ENCODE measurements around the gene ZBTB7C.

Gene ZBTB7C

DNA sequence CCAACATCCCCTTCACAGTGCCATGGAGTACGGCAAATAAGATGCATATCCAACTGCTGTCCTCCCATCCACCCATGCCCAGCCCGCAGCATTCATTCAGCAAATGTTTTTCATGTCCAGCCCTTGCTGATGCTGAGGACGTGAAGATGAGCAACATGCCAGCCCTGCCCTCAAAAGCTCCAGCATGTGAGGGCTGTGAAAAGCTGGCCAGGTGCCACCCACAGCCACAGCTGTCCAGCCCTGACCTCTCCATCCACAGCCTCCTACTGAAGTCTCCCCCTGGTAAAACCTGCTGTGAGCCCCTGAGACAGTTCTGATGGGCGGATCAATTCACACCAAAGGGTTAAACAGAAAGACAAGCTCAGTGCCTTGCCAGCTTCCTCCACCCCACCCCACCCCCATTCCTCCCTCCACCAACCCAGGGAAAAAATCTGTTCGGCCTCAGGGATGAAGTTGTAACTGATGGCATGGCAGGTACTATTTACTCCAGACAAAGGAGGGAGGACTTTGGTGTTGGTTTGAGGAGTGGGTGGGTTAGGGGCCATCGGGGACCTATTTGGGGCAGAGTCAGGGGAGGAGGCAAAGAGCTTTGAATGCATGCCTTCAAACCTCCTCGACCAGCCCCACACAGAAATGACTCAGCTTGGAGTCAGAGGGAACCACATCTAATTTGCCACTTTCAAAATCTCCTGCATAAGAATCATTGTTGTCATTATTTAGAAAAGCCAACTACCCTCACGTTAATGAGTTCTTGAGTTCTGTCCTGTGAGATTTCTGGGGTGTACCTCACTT is 4.3 kb downstream of the ZBTB7C start:
- Histone ChIP-seq H3K27me3 (ENCODE audit: insufficient read depth, insufficient read length) (peaks cover 30% of the 10 kb centered on the region), H3K36me3 (ENCODE audit: insufficient read depth, insufficient read length, low read length) (no peaks in the 10 kb centered on the region), H3K9ac (ENCODE audit: insufficient read length, low read depth) (no peak overlapping the region), H3K4me3 (ENCODE audit: insufficient read length, low read depth) (no peak overlapping the region), H3K9me3 (ENCODE audit: insufficient read depth, low read length) (no peaks in the 10 kb centered on the region), H3K4me1 (ENCODE audit: insufficient read depth, insufficient read length) (peaks cover 9% of the 10 kb centered on the region)
- no peak for DNase-seq (ENCODE audit: low read depth, low spot score)
- TF ChIP-seq SUZ12 (IDR thresholded peaks at IDR 0.05; ENCODE audit: extremely low read depth, insufficient read depth, insufficient read length) (no peak), ZNF274 (IDR thresholded peaks at IDR 0.05; ENCODE audit: low read depth, low read length) (no peak), YY1 (IDR thresholded peaks at IDR 0.05; ENCODE audit: insufficient read depth, insufficient read length) (no peak)

DNA sequence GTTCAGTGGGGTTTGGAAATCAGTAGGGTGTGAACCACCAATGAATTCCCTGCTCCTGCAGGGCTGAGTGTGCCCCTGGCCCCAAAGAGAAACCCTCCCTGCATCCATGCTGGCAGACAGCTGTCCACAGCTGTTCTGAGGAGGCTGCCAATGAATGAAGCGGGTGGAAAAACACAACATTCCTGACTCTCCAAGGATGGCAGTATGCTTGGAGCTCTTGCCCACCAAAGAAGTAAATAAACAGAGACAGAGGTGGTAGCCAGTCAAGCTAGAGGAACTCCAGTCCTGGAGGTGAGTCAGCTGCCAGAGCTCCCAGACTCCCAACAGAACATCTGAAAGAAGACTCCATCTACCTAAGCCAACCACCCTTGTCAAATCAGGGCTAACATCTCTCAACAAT is 6.2 kb downstream of the ZBTB7C start:
- Histone ChIP-seq H3K27me3 (ENCODE audit: insufficient read depth, insufficient read length) (peaks cover 23% of the 10 kb centered on the region), H3K36me3 (ENCODE audit: insufficient read depth, insufficient read length, low read length) (no peaks in the 10 kb centered on the region), H3K4me3 (ENCODE audit: insufficient read length, low read depth) (no peak overlapping the region), H3K9me3 (ENCODE audit: insufficient read depth, low read length) (no peaks in the 10 kb centered on the region), H3K9ac (ENCODE audit: insufficient read length, low read depth) (no peak overlapping the region), H3K4me1 (ENCODE audit: insufficient read depth, insufficient read length) (peaks cover 9% of the 10 kb centered on the region)
- TF ChIP-seq ZNF274 (IDR thresholded peaks at IDR 0.05; ENCODE audit: low read depth, low read length), result no peak
- no peak for TF ChIP-seq SUZ12 (IDR thresholded peaks at IDR 0.05; ENCODE audit: extremely low read depth, insufficient read depth, insufficient read length)
- no peak for TF ChIP-seq YY1 (IDR thresholded peaks at IDR 0.05; ENCODE audit: insufficient read depth, insufficient read length)
- DNase-seq (ENCODE audit: low read depth, low spot score), result no peak

DNA sequence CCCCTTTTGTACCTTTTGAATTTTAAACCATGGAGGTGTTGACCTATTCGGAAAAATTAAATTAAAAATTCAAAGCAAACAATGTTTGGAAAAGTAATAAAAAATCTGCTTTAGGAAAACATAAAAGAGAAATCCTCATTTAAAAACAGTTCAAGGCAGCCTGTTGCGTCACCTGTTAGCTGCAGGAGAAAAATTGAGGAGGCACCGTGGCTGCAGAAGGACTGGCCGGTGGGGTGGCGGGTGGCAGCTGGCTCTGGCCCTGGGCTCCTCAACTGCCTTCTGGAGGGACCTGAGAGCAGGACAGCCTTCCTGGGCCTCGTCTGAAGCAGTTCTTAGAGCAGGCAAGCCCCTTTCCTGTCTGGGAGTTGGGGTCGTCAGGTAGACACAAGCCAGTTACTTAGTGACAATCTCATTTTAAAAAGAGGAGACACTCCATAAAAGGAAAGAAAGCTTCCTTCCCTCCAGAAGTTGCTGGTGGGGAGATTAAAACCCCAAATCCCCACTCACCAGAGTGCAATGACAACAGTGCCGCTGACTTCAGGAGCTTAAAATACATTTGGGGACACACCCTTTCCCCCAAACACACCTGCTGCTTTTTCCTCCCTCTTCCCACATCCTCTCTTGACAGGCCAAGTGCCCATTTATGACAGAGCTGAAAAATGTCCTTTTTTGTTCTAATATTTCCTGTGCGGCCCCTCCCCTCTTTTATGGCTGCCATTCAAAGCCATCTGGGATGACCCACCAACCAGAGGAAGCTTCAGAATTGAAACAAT is 9.7 kb downstream of the ZBTB7C start:
- Histone ChIP-seq H3K36me3 (ENCODE audit: insufficient read depth, insufficient read length, low read length) (no peaks in the 10 kb centered on the region), H3K27me3 (ENCODE audit: insufficient read depth, insufficient read length) (no peaks in the 10 kb centered on the region), H3K9me3 (ENCODE audit: insufficient read depth, low read length) (no peaks in the 10 kb centered on the region), H3K4me3 (ENCODE audit: insufficient read length, low read depth) (no peak overlapping the region), H3K4me1 (ENCODE audit: insufficient read depth, insufficient read length) (no peaks in the 10 kb centered on the region), H3K9ac (ENCODE audit: insufficient read length, low read depth) (no peak overlapping the region)
- no peak for DNase-seq (ENCODE audit: low read depth, low spot score)
- no peak for TF ChIP-seq SUZ12 (IDR thresholded peaks at IDR 0.05; ENCODE audit: extremely low read depth, insufficient read depth, insufficient read length)
- TF ChIP-seq YY1 (IDR thresholded peaks at IDR 0.05; ENCODE audit: insufficient read depth, insufficient read length), result no peak
- TF ChIP-seq ZNF274 (IDR thresholded peaks at IDR 0.05; ENCODE audit: low read depth, low read length), result no peak

DNA sequence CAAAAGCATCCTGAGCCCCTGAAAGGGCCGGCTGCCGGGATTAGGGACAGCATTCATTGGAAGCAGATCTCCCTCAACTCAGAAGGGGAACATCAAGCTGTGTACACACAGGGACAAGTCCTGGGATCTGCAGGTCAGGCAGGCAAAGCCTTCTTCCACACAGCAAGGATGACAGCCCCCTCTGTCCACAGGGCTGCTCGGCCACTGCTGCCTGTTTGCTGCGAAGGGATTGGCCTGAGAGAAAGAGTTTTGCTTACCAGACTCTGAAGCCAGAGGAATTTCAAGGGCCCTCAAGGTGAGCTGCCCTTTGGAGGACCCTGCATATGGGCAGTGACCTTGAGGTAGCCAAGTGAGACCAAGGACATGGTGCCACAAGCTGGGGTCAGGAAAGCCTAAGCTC is 11.1 kb downstream of the ZBTB7C start:
- no peak for TF ChIP-seq ZNF274 (IDR thresholded peaks at IDR 0.05; ENCODE audit: low read depth, low read length)
- TF ChIP-seq SUZ12 (IDR thresholded peaks at IDR 0.05; ENCODE audit: extremely low read depth, insufficient read depth, insufficient read length), result no peak
- TF ChIP-seq YY1 (IDR thresholded peaks at IDR 0.05; ENCODE audit: insufficient read depth, insufficient read length), result no peak
- no peak for DNase-seq (ENCODE audit: low read depth, low spot score)
- no peaks in the 10 kb centered on the region for H3K36me3 ChIP-seq (ENCODE audit: insufficient read depth, insufficient read length, low read length)
- H3K9ac ChIP-seq (ENCODE audit: insufficient read length, low read depth), result no peak overlapping the region
- no peaks in the 10 kb centered on the region for H3K27me3 ChIP-seq (ENCODE audit: insufficient read depth, insufficient read length)
- no peaks in the 10 kb centered on the region for H3K9me3 ChIP-seq (ENCODE audit: insufficient read depth, low read length)
- H3K4me3 ChIP-seq (ENCODE audit: insufficient read length, low read depth), result no peak overlapping the region
- H3K4me1 ChIP-seq (ENCODE audit: insufficient read depth, insufficient read length), result no peaks in the 10 kb centered on the region

DNA sequence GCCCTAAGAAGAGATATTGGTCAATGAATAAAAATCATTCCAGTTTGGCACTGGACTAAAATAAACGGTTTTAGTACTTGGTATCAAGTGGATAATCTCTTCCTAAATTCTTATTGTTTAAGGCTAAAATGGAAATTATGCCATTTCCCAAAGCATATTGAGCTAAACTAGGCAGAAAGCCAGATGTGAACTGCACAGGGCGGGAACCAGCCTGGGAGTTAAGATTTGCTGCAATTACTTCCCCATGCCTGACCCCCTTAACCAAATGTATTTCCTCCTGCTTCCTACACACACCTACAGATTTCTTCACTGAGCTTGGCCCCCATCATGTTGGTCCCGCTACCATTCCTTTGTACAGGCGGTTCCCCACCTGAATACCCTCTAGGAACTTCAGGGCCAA is 12.2 kb downstream of the ZBTB7C start:
- TF ChIP-seq ZNF274 (IDR thresholded peaks at IDR 0.05; ENCODE audit: low read depth, low read length), result no peak
- TF ChIP-seq SUZ12 (IDR thresholded peaks at IDR 0.05; ENCODE audit: extremely low read depth, insufficient read depth, insufficient read length), result no peak
- no peak for TF ChIP-seq YY1 (IDR thresholded peaks at IDR 0.05; ENCODE audit: insufficient read depth, insufficient read length)
- H3K4me3 ChIP-seq (ENCODE audit: insufficient read length, low read depth), result no peak overlapping the region
- no peaks in the 10 kb centered on the region for H3K4me1 ChIP-seq (ENCODE audit: insufficient read depth, insufficient read length)
- no peaks in the 10 kb centered on the region for H3K36me3 ChIP-seq (ENCODE audit: insufficient read depth, insufficient read length, low read length)
- H3K9ac ChIP-seq (ENCODE audit: insufficient read length, low read depth), result no peak overlapping the region
- no peaks in the 10 kb centered on the region for H3K9me3 ChIP-seq (ENCODE audit: insufficient read depth, low read length)
- no peaks in the 10 kb centered on the region for H3K27me3 ChIP-seq (ENCODE audit: insufficient read depth, insufficient read length)
- no peak for DNase-seq (ENCODE audit: low read depth, low spot score)

DNA sequence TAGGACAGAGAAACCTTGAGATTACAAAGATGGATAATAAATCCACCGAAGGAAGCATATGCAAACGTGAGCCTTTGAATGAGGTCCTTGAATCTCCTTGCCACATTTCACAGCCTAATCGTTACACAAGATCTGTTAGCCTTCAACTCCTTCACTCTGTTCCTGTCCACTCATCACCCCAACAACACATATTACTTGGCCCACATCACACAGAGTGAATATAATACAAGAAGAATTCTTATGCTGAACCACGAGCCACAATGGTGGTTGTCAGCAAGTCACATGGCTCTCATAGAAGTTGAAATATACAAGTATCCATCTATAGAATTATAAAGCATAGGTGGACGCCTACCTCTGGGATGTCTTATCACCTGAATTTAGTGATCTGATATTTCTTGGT is 12.6 kb downstream of the ZBTB7C start:
- Histone ChIP-seq H3K4me3 (ENCODE audit: insufficient read length, low read depth) (no peak overlapping the region), H3K9me3 (ENCODE audit: insufficient read depth, low read length) (no peaks in the 10 kb centered on the region), H3K27me3 (ENCODE audit: insufficient read depth, insufficient read length) (no peaks in the 10 kb centered on the region), H3K36me3 (ENCODE audit: insufficient read depth, insufficient read length, low read length) (no peaks in the 10 kb centered on the region), H3K4me1 (ENCODE audit: insufficient read depth, insufficient read length) (no peaks in the 10 kb centered on the region), H3K9ac (ENCODE audit: insufficient read length, low read depth) (no peak overlapping the region)
- DNase-seq (ENCODE audit: low read depth, low spot score), result no peak
- TF ChIP-seq SUZ12 (IDR thresholded peaks at IDR 0.05; ENCODE audit: extremely low read depth, insufficient read depth, insufficient read length) (no peak), YY1 (IDR thresholded peaks at IDR 0.05; ENCODE audit: insufficient read depth, insufficient read length) (no peak), ZNF274 (IDR thresholded peaks at IDR 0.05; ENCODE audit: low read depth, low read length) (no peak)

DNA sequence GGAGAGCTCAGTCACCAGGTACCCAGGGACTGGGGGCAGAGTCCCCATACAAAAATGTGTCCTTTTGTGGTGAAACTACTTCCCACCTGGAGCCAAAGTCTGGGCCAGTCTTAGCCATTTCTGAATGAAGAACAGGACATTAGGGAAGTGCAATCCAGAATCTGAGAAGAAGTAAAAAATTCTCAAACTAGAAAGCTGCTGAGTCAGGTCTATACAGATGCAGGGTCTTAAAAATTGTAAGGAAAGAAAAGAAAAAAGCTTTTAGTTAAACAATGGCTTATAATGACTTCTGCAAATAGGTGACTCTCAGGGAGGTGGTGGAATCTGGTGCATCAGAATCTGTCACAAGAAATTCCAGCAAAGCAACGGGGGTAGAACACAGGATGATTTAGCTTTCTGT is 13.5 kb downstream of the ZBTB7C start:
- H3K27me3 ChIP-seq (ENCODE audit: insufficient read depth, insufficient read length), result no peaks in the 10 kb centered on the region
- H3K36me3 ChIP-seq (ENCODE audit: insufficient read depth, insufficient read length, low read length), result no peaks in the 10 kb centered on the region
- no peak for TF ChIP-seq SUZ12 (IDR thresholded peaks at IDR 0.05; ENCODE audit: extremely low read depth, insufficient read depth, insufficient read length)
- TF ChIP-seq YY1 (IDR thresholded peaks at IDR 0.05; ENCODE audit: insufficient read depth, insufficient read length), result no peak
- no peak for TF ChIP-seq ZNF274 (IDR thresholded peaks at IDR 0.05; ENCODE audit: low read depth, low read length)
- no peak overlapping the region for H3K4me3 ChIP-seq (ENCODE audit: insufficient read length, low read depth)
- no peaks in the 10 kb centered on the region for H3K9me3 ChIP-seq (ENCODE audit: insufficient read depth, low read length)
- DNase-seq (ENCODE audit: low read depth, low spot score), result no peak
- no peaks in the 10 kb centered on the region for H3K4me1 ChIP-seq (ENCODE audit: insufficient read depth, insufficient read length)
- no peak overlapping the region for H3K9ac ChIP-seq (ENCODE audit: insufficient read length, low read depth)

Measured in NT2/D1 (cell line).